GM12878 (cell line): Measurements from ENCODE around the gene HSD17B14.

Source experiments
- ASH2L ChIP-seq: fragments of 300-600, 200-600 bp; sonication (generic); IDR thresholded peaks from 2 replicates; pipeline ENCODE4 v1.6.1; 2017; ENCODE audit warnings: low read depth, mild to moderate bottlenecking, borderline replicate concordance
- ATF3 ChIP-seq: IDR thresholded peaks from 2 replicates; pipeline ENCODE4 v1.6.1; 2011; ENCODE audit warnings: low read depth, mild to moderate bottlenecking, low read length, moderate library complexity, borderline replicate concordance; ENCODE audit errors: extremely low read depth
- BCL3 ChIP-seq: IDR thresholded peaks from 2 replicates; pipeline ENCODE4 v1.6.1; 2011; ENCODE audit warnings: borderline replicate concordance, low read depth, mild to moderate bottlenecking, moderate library complexity, low read length; ENCODE audit not compliant: insufficient read depth, poor library complexity, severe bottlenecking
- BRCA1 ChIP-seq: IDR thresholded peaks from 2 replicates; pipeline ENCODE4 v1.6.1; 2011; ENCODE audit warnings: low read depth, low read length, improper control_type of control experiment
- CBFB ChIP-seq: IDR thresholded peaks from 2 replicates; pipeline ENCODE4 v1.6.1; 2016; ENCODE audit warnings: antibody characterized with exemption, low read depth
- CTCF ChIP-seq, 3 experiments: IDR thresholded peaks in 2 of 3; conservative IDR thresholded peaks in 1 of 3; 2 replicates each; pipeline ENCODE4 v1.5.1; 2011; ENCODE audit warnings: low read depth in 3 of 3, low read length in 3 of 3, mild to moderate bottlenecking in 3 of 3, control low read depth in 2 of 3, moderate library complexity in 2 of 3, inconsistent platforms in 1 of 3, mixed read lengths in 1 of 3; ENCODE audit not compliant: control insufficient read depth in 2 of 3, insufficient read depth in 1 of 3; ENCODE audit errors: extremely low read depth in 1 of 3
- EP300 ChIP-seq, 2 experiments: fragments of 150-350 bp in 1 of 2; IDR thresholded peaks; 2 replicates each; pipeline ENCODE4 v1.6.1; 2011 to 2012; ENCODE audit warnings: low read depth in 2 of 2, low read length in 2 of 2, borderline replicate concordance in 1 of 2, improper control_type of control experiment in 1 of 2, inconsistent platforms in 1 of 2; ENCODE audit not compliant: control insufficient read depth in 1 of 2
- MXI1 ChIP-seq: fragments of 150-350 bp; IDR thresholded peaks from 2 replicates; pipeline ENCODE4 v1.6.1; 2011; ENCODE audit warnings: low read depth, mild to moderate bottlenecking, inconsistent platforms, low read length, improper control_type of control experiment
- NR2F1 ChIP-seq: fragments of 450-650 bp; conservative IDR thresholded peaks from 2 replicates; pipeline ENCODE4 v1.6.1; 2017; ENCODE audit warnings: mild to moderate bottlenecking
- RFX5 ChIP-seq: IDR thresholded peaks from 2 replicates; pipeline ENCODE4 v1.6.1; 2011; ENCODE audit warnings: low read depth, low read length, improper control_type of control experiment
- SUZ12 ChIP-seq: fragments of 200-600 bp; sonication (generic); IDR thresholded peaks from one replicate; pipeline ENCODE4 v1.6.1; 2018; ENCODE audit warnings: antibody characterized with exemption, mild to moderate bottlenecking; ENCODE audit not compliant: unreplicated experiment
- TF ChIP-seq, protein P1 (sequence below): IDR thresholded peaks from 2 replicates; pipeline ENCODE4 v1.6.1; 2011; ENCODE audit warnings: low read depth, low read length, improper control_type of control experiment, borderline replicate concordance

DNA sequence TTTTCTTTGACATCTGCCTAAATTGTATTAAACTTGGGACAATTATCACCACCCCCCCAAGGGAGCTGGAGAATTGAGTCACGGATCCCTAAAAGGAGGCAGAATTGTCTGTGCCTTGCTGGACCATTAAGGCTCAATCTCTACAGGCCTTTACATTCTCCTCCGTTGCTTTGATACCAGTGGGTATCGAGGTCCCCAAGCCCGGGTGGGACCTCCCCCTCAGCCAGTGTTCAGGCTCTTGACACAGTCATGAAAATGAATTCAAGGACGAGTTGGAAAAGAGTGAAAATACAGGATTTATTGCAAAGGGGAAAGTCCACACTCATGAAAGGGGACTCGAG, 41.5 kb upstream of the HSD17B14 start:
- no peak for TF ChIP-seq ATF3
- no peak for TF ChIP-seq RFX5
- TF ChIP-seq CTCF (IDR thresholded peaks at IDR 0.05 in 2 of 3, conservative IDR thresholded peaks at IDR 0.05 in 1 of 3; ENCODE audit: control insufficient read depth in 2 of 3, extremely low read depth in 1 of 3, insufficient read depth in 1 of 3, low read depth in 3 of 3, low read length in 3 of 3): no peak
- no peak for TF ChIP-seq MXI1
- no peak for TF ChIP-seq SUZ12
- no peak for TF ChIP-seq EP300 (IDR thresholded peaks at IDR 0.05; ENCODE audit: borderline replicate concordance in 1 of 2, control insufficient read depth in 1 of 2, low read depth in 2 of 2, low read length in 2 of 2)
- no peak for TF ChIP-seq NR2F1
- TF ChIP-seq ASH2L: no peak
- TF ChIP-seq BRCA1: no peak
- no peak for TF ChIP-seq BCL3
- TF ChIP-seq, protein P1, sequence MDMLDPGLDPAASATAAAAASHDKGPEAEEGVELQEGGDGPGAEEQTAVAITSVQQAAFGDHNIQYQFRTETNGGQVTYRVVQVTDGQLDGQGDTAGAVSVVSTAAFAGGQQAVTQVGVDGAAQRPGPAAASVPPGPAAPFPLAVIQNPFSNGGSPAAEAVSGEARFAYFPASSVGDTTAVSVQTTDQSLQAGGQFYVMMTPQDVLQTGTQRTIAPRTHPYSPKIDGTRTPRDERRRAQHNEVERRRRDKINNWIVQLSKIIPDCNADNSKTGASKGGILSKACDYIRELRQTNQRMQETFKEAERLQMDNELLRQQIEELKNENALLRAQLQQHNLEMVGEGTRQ: no peak
- TF ChIP-seq CBFB: no peak
